ENCODE measurements around the gene DCC.
A peak's percentile ranks its signal among the peaks of the same experiment; 100 is the strongest.
"Not testable (repeated sequence)": the region's sequence is repeated elsewhere in the genome, so short reads cannot be mapped to it uniquely, and the experiment has no call there.

The DCC gene

DNA sequence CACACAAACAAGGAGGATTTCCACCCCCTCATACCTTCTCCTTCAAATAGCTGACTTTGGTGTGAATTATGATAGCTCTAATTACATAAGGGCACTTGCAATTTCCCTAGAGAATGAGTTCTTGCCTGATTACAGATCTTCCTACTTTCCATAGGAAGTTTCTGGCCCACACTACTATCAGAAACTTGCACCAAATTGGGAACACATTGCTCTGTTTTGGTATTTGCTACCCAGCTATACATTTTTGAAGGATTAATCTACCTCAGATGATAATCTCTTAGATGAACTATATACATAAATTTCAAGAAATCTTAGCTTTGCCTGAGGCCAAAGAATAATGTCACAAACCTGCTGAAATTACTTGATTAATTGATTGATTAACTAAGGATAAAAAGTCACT, 4.9 kb downstream of the DCC start:
- no peak for DNase-seq
- intact Hi-C loops (cut with DNase I) = loop anchor here (5.0 to 10.0 kb wide), 4 partner anchors 67 to 678 kb away; no protein-coding TSS in a partner anchor

DNA sequence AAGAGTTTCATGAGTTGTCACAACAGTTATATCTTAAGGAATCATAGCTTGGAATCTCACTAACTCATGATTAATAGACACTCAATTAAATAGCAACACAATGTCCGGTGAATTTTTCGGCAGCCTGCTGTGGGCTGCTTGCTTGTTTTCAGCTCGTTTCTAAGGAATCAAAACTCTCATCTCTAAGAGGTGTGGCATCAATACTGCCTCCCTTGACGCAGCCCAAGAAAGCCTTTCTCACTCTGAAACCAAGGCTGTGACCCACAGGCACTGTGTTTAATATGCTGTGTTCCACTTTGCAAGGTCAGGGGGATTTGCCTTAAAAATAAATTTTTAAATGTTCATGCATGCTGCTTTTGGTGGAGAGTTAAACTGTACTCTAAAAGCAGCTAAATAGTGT, 5.4 kb downstream of the DCC start:
- intact Hi-C loops (cut with DNase I) = loop anchor here (10.0 kb wide), 1 partner anchor 559 kb away; no protein-coding TSS in a partner anchor
- DNase-seq = no peak

DNA sequence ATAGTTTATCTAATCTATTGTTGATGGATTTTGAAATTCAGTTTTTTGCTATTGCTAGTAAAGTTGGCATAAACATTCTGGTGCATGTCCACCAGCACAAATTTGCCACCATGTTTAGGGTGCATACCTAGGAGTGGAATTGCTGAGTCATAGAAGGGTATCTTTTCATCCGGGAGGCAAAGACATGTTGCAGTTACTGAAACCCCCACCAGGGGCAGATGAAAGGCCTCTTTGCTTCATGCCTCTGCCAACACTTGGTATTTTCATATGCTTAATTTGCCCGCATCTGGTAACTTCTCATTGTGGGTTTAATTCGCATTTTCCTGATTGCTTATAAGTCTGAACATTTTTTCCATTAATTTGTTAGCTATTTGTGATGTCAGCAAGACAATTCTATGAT, 8.2 kb downstream of the DCC start:
- peak in 1 of 42 donors; percentile 51 for DNase-seq
- intact Hi-C loops (cut with DNase I) = loop anchor here (10.0 kb wide), 1 partner anchor 557 kb away; no protein-coding TSS in a partner anchor

GRCh38 chr18:52349498-52349897, 9.5 kb downstream of the DCC start:
- intact Hi-C loops (cut with DNase I) = loop anchor here (10.0 kb wide), 1 partner anchor 555 kb away; no protein-coding TSS in a partner anchor
- DNase-seq = no peak

- intact Hi-C loops (cut with DNase I) = no loop called here
- no peak for DNase-seq
Measured at GRCh38 chr18:52352920-52353319, 12.9 kb downstream of the DCC start.

- intact Hi-C loops (cut with DNase I) = no loop called here
- DNase-seq = peak in 30 of 42 donors; percentile 14 to 70 (median 42)
Measured at GRCh38 chr18:52353589-52353988, 13.6 kb downstream of the DCC start.

GRCh38 chr18:52363861-52364260, 23.9 kb downstream of the DCC start:
- no peak for DNase-seq
- intact Hi-C loops (cut with DNase I) = no loop called here

GRCh38 chr18:52366851-52367250, 26.9 kb downstream of the DCC start:
- DNase-seq; intact Hi-C loops (cut with DNase I): not testable (repeated sequence)

- intact Hi-C loops (cut with DNase I) = no loop called here
- DNase-seq = no peak
Measured at GRCh38 chr18:52367953-52368742, 28.2 kb downstream of the DCC start.

DNA sequence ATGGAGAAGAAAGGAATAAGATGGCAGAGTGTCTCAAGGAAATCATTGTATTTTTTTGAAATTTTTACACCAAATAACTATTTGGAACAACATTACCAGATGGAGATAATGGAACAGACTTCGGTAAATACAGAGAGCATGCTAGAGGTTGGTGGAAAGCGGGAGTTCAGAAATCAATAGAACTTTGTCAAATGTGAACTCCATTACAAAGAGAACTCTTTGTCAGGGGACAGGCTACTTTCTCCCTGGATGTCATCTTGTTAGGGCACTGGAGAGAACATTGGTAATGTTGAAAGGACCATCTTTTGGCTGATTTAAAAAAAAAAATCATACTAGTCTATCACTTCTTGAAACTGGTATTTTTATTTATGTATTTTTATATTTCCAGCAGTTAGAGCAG, 30.8 kb downstream of the DCC start:
- no peak for DNase-seq
- intact Hi-C loops (cut with DNase I) = no loop called here

DNA sequence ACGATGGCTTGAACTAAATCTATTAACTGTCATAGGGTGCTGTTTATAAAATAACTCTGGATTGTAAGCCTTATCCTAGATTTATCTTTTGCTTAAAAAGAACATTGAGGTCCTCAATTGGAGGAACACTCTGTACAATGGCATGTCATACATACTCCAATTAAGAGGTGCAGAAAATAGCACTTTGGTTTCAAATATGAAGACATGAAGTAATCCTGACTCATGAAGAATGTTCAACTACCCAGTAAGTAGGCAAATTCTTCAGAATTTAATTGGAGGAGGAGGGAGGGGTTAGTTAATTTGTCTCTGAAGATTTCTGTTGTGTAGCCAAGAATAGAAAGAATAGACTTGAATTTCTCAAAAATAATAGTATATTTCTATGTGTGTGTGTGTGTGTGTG, 36.1 kb downstream of the DCC start:
- DNase-seq = no peak
- intact Hi-C loops (cut with DNase I) = no loop called here

GRCh38 chr18:52377094-52377493, 37.1 kb downstream of the DCC start:
- intact Hi-C loops (cut with DNase I) = no loop called here
- no peak for DNase-seq

DNA sequence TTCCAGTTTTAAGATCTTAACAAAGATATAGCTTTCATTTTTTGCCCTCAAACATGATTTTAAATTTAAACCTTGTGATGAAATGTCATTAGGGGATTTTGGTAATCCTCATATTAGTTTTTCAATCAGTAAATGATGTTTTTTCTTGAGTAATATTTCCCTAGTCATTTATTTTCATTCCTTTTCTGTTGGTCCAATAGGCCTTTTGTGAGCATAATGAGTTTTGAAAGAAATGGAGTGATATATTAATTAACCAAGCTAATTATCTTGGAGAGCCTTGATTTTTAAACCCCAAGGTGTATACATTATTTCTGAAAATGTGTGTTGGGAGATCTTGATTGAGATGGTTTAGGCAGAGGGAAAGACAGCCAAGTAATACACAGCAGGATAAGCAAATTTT, 46.3 kb downstream of the DCC start:
- DNase-seq = no peak

GRCh38 chr18:52387175-52387574, 47.2 kb downstream of the DCC start:
- DNase-seq = no peak
- intact Hi-C loops (cut with DNase I) = no loop called here

More for the DNA sequence above, 46.3 kb downstream of the DCC start:
- intact Hi-C loops (cut with DNase I) = no loop called here

GRCh38 chr18:52391810-52392559, 52.0 kb downstream of the DCC start:
- intact Hi-C loops (cut with DNase I) = no loop called here
- peak in 11 of 42 donors; percentile 13 to 65 (median 31) for DNase-seq

DNA sequence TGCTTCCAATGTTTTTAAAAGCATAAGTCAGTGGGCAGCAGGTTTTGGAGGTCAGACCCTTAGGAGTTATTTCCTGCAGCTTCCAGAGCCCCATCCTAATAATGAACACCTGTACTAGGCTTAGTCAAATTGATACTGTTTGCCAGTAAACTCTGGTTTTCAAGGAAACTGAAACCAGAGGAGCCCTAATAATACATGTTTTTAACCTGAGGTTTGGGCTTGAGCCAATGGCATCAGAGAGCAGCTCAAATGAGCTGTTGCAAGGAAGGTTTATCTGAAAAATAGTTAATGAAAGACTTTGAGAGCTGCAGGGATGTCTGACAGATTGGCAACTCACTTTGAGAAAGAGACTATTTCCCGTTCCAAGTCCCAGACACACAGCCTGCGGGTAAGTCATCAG, 54.6 kb downstream of the DCC start:
- DNase-seq = no peak
- intact Hi-C loops (cut with DNase I) = no loop called here

GRCh38 chr18:52395146-52395852, 55.3 kb downstream of the DCC start:
- DNase-seq = peak in 1 of 42 donors; percentile 50
- intact Hi-C loops (cut with DNase I) = no loop called here

DNA sequence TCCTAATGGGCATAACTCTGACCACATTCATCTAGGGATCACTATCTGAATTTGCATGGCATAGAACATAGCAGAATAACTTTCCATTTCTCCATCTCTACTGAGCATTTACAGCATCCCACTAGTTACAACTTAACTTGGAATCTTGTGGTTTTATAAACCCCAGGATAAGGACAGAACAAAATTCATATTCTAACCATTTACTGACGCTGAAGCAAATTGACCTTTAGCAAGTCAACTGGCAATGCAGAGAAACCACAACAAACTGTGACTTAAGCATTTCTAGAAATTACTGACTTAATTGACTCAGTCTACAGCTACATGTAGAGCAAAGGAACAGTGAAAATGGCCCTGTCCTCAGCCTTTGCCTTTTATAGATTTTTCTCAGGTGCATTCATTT, 61.2 kb downstream of the DCC start:
- intact Hi-C loops (cut with DNase I) = no loop called here
- DNase-seq = no peak

DNA sequence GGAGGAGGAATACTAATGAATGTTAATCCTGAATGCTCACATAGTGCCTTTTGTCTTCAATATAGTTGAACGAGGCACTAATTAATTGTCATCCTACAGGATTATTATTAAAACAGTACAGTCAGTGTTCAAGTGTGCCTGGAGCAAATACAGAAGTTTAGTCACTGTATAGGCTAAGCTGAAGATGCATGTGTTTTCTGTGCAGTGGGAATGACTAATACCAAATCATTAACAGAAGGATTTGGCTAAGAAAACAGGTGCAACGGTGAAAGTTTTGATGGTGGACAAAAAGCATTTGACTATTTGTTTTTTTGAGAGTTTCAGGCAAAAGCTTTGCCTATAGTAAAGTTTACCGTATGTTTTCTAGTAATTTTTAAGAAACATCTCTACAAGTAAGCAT, 62.8 kb downstream of the DCC start:
- intact Hi-C loops (cut with DNase I) = no loop called here
- DNase-seq = no peak
